NCI-H69 (cell line): ENCODE data around the gene HOTAIR.

ENCODE experiments used
- DNase-seq: peaks from one replicate; lab custom pipeline; 2025; lab: John Stamatoyannopoulos, UW

The HOTAIR gene

DNA sequence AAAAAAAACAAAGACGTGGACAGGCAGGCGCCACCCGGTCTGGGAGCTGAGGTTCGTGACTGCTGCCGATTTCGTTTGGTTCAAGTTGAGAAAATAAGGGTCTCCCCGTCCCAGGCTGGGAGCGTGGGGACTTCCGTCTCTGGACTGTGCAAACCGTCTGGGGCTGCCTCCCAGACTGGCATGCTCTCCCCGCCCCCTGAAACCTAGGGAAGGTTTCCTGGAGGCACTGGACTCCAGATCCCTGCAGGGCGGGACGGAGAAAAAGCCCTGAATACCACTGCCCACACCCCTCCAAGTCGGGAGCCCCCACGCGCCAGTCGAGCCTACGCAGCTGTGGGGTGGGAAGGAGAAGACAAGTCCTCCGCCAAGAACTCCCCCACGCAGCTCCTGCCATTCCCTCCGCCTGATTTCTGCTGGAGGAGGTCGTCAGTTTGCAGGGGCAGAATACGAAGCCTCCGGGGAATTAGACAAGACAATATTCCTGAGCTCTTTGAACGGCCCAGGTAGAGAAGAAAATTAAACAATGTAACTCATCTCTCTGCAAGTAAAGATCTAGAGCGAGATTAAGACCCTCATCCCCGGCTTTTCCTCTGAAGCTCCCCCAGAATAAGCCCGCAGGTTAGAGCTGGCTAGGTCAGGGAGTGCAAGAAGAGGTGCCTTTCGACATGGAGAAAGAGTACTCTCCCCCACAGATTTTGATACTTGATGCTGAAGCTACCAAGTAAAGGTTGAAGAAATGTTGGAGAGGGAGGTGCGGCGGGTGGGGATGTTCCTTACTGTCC is 46.5 kb downstream of the HOTAIR start:
- DNase-seq = no peak

DNA sequence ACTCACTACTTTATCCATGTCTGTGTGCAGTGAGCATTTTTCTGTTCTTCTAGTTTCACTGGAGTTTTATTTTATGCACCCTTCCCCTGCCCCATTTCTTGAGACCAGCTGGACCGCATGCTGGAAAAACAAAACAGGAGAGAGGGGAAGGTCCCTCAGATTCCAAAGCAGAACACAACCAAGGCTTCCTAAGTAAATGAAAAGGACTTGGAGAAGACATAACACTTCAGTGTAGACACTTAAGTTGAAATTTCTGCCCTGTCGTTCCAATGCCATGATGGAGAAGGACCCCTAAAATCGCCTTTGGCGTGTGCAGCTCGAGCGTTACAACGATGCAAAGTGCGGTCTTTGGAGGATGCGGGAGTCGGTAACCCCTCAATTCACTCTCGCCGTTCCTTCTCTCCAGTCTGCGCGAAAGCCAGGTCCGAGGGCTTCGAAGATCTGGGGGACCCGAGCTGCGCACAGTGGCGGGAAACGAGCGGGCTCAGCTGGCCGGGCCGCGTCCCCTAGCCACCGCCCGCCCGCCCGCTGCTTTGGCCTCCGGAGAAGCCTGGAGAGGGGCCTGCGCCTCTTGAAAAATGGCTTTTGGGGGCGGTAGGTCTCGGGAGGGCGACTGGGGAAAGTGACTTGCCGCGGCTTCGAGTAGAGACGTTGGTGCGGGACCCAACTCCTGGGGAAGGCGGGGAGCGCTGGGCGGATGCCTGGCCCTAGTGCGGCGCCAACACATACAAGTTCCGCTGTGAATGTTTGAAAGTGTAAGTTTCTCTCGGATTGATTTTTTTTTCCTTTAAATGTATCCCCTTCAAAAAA is 47.3 kb downstream of the HOTAIR start:
- DNase-seq = no peak

- no peak for DNase-seq
Observed at GRCh38 chr12:53924521-53925405, 50.0 kb downstream of the HOTAIR start.

DNA sequence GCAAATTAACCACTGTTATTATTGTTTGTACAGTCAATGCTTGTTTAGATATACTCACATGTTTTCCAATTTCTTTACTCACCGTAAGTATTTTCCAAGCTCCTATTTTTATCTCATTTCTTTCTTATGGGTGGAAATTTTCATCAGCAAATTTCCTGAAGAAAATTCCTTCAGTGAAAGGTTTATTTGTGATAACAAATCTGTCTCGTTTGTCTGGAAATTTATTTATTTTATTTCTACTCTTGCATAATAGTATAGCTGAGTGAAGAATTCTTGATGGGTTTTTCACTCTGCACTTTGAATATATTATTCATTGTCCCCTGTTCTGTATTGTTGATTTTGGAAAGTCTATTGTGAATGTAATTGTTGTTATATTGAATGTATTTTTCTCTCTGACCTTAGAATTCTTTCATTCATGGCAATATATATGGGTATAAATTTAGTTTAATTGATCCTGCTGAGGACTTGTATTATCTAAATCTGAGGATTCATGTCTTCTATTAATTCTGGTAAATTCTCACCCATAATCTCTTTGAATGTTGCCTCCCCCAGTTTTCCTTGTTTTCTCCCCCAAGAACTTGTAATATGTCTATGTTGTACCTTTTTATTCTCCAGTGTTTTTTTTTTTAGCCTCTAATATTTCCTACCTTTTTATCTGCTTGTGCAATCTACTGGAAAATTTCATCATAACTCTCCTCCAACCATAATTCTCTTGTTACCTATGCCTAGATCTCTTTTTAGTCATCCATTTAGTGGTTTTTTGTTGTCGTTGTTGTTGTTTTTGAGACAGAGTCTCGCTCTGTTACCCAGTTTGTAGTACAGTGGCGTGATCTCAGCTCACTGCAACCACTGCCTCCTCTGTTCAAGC is 57.7 kb downstream of the HOTAIR start:
- DNase-seq = no peak
